ENCODE measurements around the gene CASP2. TPM values are rescaled to one million over a fixed set of nuclear protein-coding genes. Genes with fewer than 3 reads are reported as not detected.
A peak's percentile ranks its signal among the peaks of the same experiment; 100 is the strongest.

CASP2 gene
- total and polyA plus RNA-seq, 11 donors: 5.4 to 18.3 (median 11.8) TPM

DNA sequence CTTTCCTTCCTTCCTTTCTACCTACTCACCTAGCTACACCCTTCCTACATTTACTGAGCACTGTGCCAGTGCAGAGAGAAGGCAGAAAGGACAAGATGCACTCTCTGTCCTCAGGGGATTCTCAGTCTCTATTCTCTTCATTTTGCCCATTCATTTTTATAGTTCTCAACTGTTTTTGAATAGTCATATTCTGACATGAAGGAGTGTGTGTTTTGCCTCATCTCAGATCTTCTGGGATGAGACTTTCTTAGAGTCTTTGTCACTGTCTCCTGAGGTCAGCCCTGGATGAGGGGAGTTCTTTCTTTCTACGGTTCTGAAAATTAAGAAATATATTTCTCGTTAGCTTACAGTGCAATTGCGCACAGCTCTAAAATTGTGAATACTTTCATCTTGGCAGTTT lies 49.1 kb downstream of the CASP2 start:
- intact Hi-C loops (cut with DNase I): no loop called here
- ATAC-seq: no peak
- Histone ChIP-seq H3K4me1 (no peaks in the 10 kb centered on the region), H3K36me3 (no peaks in the 10 kb centered on the region), H3K27me3 (peaks cover 0 to 24% (median 0%) of the 10 kb centered on the region in 9 donors), H3K4me3 (no peak overlapping the region), H3K27ac (no peak overlapping the region), H3K9me3 (no peaks in the 10 kb centered on the region)
- DNase-seq: no peak
- 85 to 92% (median 89%) methylated on average over 3 of the region's 3 CpGs for WGBS, 4 donors
- TF ChIP-seq, protein P1, sequence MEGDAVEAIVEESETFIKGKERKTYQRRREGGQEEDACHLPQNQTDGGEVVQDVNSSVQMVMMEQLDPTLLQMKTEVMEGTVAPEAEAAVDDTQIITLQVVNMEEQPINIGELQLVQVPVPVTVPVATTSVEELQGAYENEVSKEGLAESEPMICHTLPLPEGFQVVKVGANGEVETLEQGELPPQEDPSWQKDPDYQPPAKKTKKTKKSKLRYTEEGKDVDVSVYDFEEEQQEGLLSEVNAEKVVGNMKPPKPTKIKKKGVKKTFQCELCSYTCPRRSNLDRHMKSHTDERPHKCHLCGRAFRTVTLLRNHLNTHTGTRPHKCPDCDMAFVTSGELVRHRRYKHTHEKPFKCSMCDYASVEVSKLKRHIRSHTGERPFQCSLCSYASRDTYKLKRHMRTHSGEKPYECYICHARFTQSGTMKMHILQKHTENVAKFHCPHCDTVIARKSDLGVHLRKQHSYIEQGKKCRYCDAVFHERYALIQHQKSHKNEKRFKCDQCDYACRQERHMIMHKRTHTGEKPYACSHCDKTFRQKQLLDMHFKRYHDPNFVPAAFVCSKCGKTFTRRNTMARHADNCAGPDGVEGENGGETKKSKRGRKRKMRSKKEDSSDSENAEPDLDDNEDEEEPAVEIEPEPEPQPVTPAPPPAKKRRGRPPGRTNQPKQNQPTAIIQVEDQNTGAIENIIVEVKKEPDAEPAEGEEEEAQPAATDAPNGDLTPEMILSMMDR (IDR thresholded peaks at IDR 0.05): no peak
- TF ChIP-seq POLR2A (IDR thresholded peaks at IDR 0.05): no peak

- DNase-seq: no peak
- no peak overlapping the region for H3K4me3 ChIP-seq
- no peaks in the 10 kb centered on the region for H3K36me3 ChIP-seq
- no peak for ATAC-seq
- peaks cover 0 to 59% (median 9%) of the 10 kb centered on the region in 9 donors for H3K27me3 ChIP-seq
- intact Hi-C loops (cut with DNase I): no loop called here
- H3K4me1 ChIP-seq: peaks cover 0 to 10% (median 0%) of the 10 kb centered on the region in 12 donors
- TF ChIP-seq POLR2A (IDR thresholded peaks at IDR 0.05): no peak
- TF ChIP-seq, protein P1 (IDR thresholded peaks at IDR 0.05): no peak
- WGBS, 4 donors: 87 to 93% (median 90%) methylated on average over 8 of the region's 8 CpGs
- no peaks in the 10 kb centered on the region for H3K9me3 ChIP-seq
- no peak overlapping the region for H3K27ac ChIP-seq
Measured at GRCh38 chr7:143341842-143342241, 53.7 kb downstream of the CASP2 start.

GRCh38 chr7:143343596-143343995 lies 55.4 kb downstream of the CASP2 start:
- WGBS, 4 donors: 79 to 92% (median 91%) methylated on average over 3 of the region's 3 CpGs

DNA sequence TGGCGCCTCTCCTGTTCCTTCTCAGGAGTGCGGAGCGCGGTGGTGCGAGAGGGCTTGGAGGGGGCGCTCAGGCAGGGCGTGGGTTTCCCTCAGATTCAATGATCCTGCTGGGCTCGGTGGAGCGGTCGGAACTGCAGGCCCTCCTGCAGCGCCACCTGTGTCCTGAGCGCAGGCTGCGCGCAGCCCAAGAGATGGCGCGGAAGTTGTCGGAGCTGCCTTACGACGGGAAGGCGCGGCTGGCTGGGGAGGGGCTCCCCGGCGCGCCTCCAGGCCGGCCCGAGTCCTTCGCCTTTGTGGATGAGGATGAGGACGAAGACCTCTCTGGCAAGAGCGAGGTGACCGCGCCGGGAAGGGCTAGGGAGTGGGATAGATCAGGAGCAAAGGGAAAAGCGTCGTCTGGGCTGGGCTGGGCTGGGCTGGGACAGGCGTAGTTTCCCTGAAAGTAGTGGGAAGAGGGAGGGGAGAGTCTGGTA lies 57.3 kb downstream of the CASP2 start:
- no peaks in the 10 kb centered on the region for H3K9me3 ChIP-seq
- H3K4me3 ChIP-seq: peak overlapping the region in 5 of 12 donors; percentile 1 to 48 (median 21)
- 4 to 14% (median 7%) methylated on average over 35 of the region's 35 CpGs for WGBS, 4 donors
- H3K27me3 ChIP-seq: peaks cover 0 to 42% (median 9%) of the 10 kb centered on the region in 9 donors
- peaks cover 0 to 10% (median 0%) of the 10 kb centered on the region in 12 donors for H3K4me1 ChIP-seq
- DNase-seq (peak; percentile 28 to 76 (median 46)), ATAC-seq (peak in 3 of 4 donors; percentile 74 to 83 (median 79))
- intact Hi-C loops (cut with DNase I): no loop called here
- no peaks in the 10 kb centered on the region for H3K36me3 ChIP-seq
- TF ChIP-seq, protein P1 (IDR thresholded peaks at IDR 0.05): peak in 11 of 12 donors; percentile 11 to 54 (median 32)
- TF ChIP-seq POLR2A (IDR thresholded peaks at IDR 0.05): no peak
- no peak overlapping the region for H3K27ac ChIP-seq

More at GRCh38 chr7:143343596-143343995, 55.4 kb downstream of the CASP2 start:
- no peaks in the 10 kb centered on the region for H3K9me3 ChIP-seq
- TF ChIP-seq, protein P1 (IDR thresholded peaks at IDR 0.05): no peak
- TF ChIP-seq POLR2A (IDR thresholded peaks at IDR 0.05): no peak
- H3K4me1 ChIP-seq: peaks cover 0 to 10% (median 0%) of the 10 kb centered on the region in 12 donors
- intact Hi-C loops (cut with DNase I): no loop called here
- peaks cover 0 to 51% (median 9%) of the 10 kb centered on the region in 9 donors for H3K27me3 ChIP-seq
- no peak overlapping the region for H3K27ac ChIP-seq
- H3K4me3 ChIP-seq: no peak overlapping the region
- no peak for ATAC-seq
- no peak for DNase-seq
- H3K36me3 ChIP-seq: no peaks in the 10 kb centered on the region

All from heart left ventricle (tissue), 16 donors.